K562 (cell line): ENCODE measurements around the gene AADAC. TPM values are rescaled to one million over a fixed set of nuclear protein-coding genes. Genes with fewer than 3 reads are reported as not detected.

Experiments used
- BRF1 ChIP-seq: IDR thresholded peaks from 3 replicates; pipeline ENCODE4 v1.6.1; 2011; ENCODE audit warnings: borderline replicate concordance, mild to moderate bottlenecking; ENCODE audit not compliant: insufficient read length; ENCODE audit errors: extremely low read depth
- ELK1 ChIP-seq: sonication (generic); formaldehyde crosslinking; IDR thresholded peaks from 2 replicates; pipeline ENCODE4 v1.8.1; 2022; ENCODE audit warnings: missing genetic modification reagents
- KDM2B ChIP-seq: fragments of 250-450 bp; sonication (Bioruptor Pico); IDR thresholded peaks from 2 replicates; pipeline ENCODE4 v1.8.0; 2021; ENCODE audit warnings: mild to moderate bottlenecking, moderate library complexity
- PRPF4 ChIP-seq: fragments of 200-400 bp; formaldehyde crosslinking; IDR thresholded peaks from one replicate; pipeline ENCODE4 v1.6.1; 2017; ENCODE audit warnings: low read length, low read depth, mild to moderate bottlenecking; ENCODE audit not compliant: insufficient read depth, poor library complexity, severe bottlenecking
- RNF2 ChIP-seq: sonication (generic); IDR thresholded peaks from 2 replicates; pipeline ENCODE4 v1.6.1; 2016
- SNAPC5 ChIP-seq: fragments of 250-450 bp; sonication (Bioruptor Pico); IDR thresholded peaks from 2 replicates; pipeline ENCODE4 v1.8.0; 2021; ENCODE audit warnings: moderate library complexity, mild to moderate bottlenecking, inconsistent platforms
- TAF15 ChIP-seq: fragments of 200-400 bp; formaldehyde crosslinking; IDR thresholded peaks from 2 replicates; pipeline ENCODE4 v1.6.1; 2017; ENCODE audit warnings: mild to moderate bottlenecking, low read depth, low read length, moderate library complexity
- TCF7L2 ChIP-seq: fragments of 150-350 bp; IDR thresholded peaks from 2 replicates; pipeline ENCODE4 v1.6.1; 2016; ENCODE audit warnings: low read depth, mild to moderate bottlenecking, low read length, moderate library complexity
- ZC3H11A ChIP-seq: IDR thresholded peaks from 2 replicates; pipeline ENCODE4 v1.6.1; 2012; ENCODE audit warnings: low read depth, low read length, improper control_type of control experiment
- ZFP36 ChIP-seq: fragments of 150-350 bp; IDR thresholded peaks from 2 replicates; pipeline ENCODE4 v1.6.1; 2018; ENCODE audit warnings: low read length, low read depth; ENCODE audit not compliant: partially characterized antibody
- ZNF324 ChIP-seq: fragments of 250-450 bp; sonication (Bioruptor Pico); IDR thresholded peaks from 2 replicates; pipeline ENCODE4 v1.4.0; 2020; ENCODE audit warnings: mild to moderate bottlenecking
- ZNF589 ChIP-seq: fragments of 200-800 bp; sonication (Bioruptor generic); IDR thresholded peaks from 2 replicates; pipeline ENCODE4 v1.6.1; 2016; ENCODE audit warnings: low read depth, missing genetic modification characterization, missing compliant biosample characterization
- polyA plus RNA-seq, 8 experiments: library from polyadenylated mRNA; depleted of rRNA in 4 of 8; stranded (reverse) in 5 of 8; unstranded in 3 of 8; fragments of >200 nt; fragmentation: Nextera tagmentation in 2 of 8; fragmentation: Illumina TruSeq in 1 of 8; extraction: Ambion mirVana in 2 of 8; extraction: Trizol in 1 of 8; gene quantifications; 2 replicates each; pipeline versions ENCODE4 v1.2.1 to v1.2.3, GENCODE V29; 2011 to 2014; ENCODE audit warnings: inconsistent platforms in 1 of 8, missing spikeins in 1 of 8
- total RNA-seq, 7 experiments: library from RNA; depleted of rRNA in 6 of 7; stranded (reverse); fragments of >200 nt in 6 of 7; fragmentation: Illumina TruSeq in 2 of 7; extraction: Trizol in 2 of 7; gene quantifications; 2 replicates each; pipeline versions ENCODE4 v1.2.1 to v1.2.3, GENCODE V29; 2011 to 2021; ENCODE audit warnings: low replicate concordance in 1 of 7
- TF ChIP-seq, protein P1 (sequence below): fragments of 200-400 bp; formaldehyde crosslinking; IDR thresholded peaks from 2 replicates; pipeline ENCODE4 v1.6.1; 2017; ENCODE audit warnings: mild to moderate bottlenecking, low read depth, low read length, moderate library complexity
- TF ChIP-seq, protein P2 (sequence below): sonication (generic); formaldehyde crosslinking; IDR thresholded peaks from 2 replicates; pipeline ENCODE4 v1.9.0; 2022; ENCODE audit warnings: mild to moderate bottlenecking, missing genetic modification reagents
- TF ChIP-seq, protein P3 (sequence below), 2 experiments: fragments of 450-650 bp; formaldehyde crosslinking in 1 of 2; IDR thresholded peaks; 2 replicates each; pipeline versions ENCODE4 v1.4.0 to v1.6.1; 2014 to 2020; ENCODE audit warnings: mild to moderate bottlenecking in 2 of 2, borderline replicate concordance in 1 of 2, low read depth in 1 of 2

The AADAC gene
- total and polyA plus RNA-seq, 9 of the 15 experiments (the other 6 are each of a cell fraction or from before 2014, with no cell fraction given), result 0.47 TPM; not detected in 8

DNA sequence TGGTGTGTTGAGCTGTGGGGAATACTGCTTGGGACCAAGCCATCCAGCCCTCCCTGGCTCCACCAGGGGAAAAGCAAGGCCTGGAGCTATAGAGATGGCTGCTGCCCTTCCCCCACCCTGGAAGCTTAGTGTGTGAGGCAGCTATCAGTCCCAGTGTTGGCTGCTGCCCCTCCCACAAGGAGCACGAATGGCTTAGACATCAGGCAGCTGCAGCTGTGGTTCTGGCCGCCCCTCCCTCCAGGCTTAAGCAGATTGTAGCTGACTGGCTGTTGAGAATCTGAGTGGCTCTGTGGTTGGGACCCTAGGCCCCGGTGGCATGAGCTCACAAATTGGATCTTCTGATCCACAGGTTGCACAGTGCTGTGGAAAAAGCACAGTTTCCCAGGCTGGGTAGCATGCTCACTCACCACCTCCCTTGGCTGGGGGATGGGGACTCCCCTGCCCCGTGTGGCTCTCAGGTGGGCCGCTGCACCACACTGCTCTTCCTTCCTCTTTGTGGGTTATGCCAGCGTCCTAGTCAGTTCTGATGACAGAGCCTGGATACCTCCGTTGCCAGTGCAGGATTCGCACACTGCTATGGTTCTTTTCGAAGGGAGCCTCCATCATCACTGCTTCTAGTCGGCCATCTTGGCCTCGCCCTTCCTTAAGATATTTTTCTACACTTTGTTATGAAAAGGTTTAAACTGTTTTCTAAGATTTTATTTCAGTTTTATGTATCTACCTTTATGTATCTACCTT lies 38.3 kb downstream of the AADAC start (continued):
- TF ChIP-seq ELK1 (CRISPR knock-in tag) (no peak), TCF7L2 (no peak), KDM2B (CRISPR knock-in tag) (no peak), ZC3H11A (no peak), TAF15 (no peak), SNAPC5 (no peak), ZNF324 (no peak), ZNF589 (CRISPR knock-in tag) (no peak), ZFP36 (no peak), PRPF4 (no peak), BRF1 (no peak), RNF2 (peak; percentile 52; the same call in 1 of the 2 replicates)
- TF ChIP-seq, protein P1, sequence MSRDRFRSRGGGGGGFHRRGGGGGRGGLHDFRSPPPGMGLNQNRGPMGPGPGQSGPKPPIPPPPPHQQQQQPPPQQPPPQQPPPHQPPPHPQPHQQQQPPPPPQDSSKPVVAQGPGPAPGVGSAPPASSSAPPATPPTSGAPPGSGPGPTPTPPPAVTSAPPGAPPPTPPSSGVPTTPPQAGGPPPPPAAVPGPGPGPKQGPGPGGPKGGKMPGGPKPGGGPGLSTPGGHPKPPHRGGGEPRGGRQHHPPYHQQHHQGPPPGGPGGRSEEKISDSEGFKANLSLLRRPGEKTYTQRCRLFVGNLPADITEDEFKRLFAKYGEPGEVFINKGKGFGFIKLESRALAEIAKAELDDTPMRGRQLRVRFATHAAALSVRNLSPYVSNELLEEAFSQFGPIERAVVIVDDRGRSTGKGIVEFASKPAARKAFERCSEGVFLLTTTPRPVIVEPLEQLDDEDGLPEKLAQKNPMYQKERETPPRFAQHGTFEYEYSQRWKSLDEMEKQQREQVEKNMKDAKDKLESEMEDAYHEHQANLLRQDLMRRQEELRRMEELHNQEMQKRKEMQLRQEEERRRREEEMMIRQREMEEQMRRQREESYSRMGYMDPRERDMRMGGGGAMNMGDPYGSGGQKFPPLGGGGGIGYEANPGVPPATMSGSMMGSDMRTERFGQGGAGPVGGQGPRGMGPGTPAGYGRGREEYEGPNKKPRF, result no peak
- TF ChIP-seq, protein P2, sequence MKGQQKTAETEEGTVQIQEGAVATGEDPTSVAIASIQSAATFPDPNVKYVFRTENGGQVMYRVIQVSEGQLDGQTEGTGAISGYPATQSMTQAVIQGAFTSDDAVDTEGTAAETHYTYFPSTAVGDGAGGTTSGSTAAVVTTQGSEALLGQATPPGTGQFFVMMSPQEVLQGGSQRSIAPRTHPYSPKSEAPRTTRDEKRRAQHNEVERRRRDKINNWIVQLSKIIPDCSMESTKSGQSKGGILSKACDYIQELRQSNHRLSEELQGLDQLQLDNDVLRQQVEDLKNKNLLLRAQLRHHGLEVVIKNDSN (CRISPR knock-in tag), result no peak
- TF ChIP-seq, protein P3, sequence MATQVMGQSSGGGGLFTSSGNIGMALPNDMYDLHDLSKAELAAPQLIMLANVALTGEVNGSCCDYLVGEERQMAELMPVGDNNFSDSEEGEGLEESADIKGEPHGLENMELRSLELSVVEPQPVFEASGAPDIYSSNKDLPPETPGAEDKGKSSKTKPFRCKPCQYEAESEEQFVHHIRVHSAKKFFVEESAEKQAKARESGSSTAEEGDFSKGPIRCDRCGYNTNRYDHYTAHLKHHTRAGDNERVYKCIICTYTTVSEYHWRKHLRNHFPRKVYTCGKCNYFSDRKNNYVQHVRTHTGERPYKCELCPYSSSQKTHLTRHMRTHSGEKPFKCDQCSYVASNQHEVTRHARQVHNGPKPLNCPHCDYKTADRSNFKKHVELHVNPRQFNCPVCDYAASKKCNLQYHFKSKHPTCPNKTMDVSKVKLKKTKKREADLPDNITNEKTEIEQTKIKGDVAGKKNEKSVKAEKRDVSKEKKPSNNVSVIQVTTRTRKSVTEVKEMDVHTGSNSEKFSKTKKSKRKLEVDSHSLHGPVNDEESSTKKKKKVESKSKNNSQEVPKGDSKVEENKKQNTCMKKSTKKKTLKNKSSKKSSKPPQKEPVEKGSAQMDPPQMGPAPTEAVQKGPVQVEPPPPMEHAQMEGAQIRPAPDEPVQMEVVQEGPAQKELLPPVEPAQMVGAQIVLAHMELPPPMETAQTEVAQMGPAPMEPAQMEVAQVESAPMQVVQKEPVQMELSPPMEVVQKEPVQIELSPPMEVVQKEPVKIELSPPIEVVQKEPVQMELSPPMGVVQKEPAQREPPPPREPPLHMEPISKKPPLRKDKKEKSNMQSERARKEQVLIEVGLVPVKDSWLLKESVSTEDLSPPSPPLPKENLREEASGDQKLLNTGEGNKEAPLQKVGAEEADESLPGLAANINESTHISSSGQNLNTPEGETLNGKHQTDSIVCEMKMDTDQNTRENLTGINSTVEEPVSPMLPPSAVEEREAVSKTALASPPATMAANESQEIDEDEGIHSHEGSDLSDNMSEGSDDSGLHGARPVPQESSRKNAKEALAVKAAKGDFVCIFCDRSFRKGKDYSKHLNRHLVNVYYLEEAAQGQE (IDR thresholded peaks at IDR 0.05; ENCODE audit: borderline replicate concordance), result no peak
- TF ChIP-seq, protein P3 (CRISPR knock-in tag; IDR thresholded peaks at IDR 0.05; ENCODE audit: low read depth), result no peak
